Measurements from ENCODE around the gene GGCT.

GGCT gene

GRCh38 chr7:30459591-30460245 is 44.9 kb downstream of the GGCT start:
- no peak for DNase-seq

DNA sequence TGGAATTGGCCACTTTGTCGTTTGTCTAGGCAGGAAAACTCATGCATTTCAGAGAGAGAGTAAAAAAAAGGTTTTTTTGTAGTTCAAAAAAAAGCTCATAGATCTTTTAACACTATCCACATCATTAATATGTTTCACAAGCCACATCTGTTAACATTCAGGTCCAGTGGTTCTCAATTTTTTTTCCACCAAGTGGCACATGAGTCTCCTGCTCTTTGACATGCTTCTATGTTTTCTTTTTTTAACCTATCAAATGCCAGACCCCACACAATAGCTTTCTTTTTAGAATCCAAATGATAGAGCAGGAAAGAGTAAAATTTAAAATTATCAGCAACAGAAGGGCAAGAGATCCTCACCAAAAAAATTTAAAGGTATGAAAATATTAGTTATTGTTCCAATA is 46.3 kb downstream of the GGCT start:
- no peak for DNase-seq

- DNase-seq: no peak
Measured at GRCh38 chr7:30453921-30454320, 50.7 kb downstream of the GGCT start.

DNA sequence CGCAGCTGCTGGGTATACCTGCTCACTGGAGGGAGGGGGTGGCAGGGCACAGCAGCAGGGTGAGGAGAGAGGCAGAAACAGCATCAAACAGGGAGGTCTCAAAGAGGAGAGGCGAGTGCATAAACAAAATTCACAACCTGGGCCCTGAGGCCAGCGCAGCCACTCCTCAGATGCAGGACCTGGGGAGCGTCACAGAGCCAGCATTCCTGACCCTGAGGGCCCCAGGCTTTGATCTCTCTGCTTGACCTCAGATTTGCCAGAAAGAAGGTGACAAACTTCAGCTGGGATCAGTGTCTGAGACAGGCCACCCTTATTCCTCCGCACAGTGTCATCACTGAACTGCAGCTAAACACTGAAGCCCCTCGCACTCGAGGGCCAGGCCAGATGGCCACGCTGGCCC is 51.6 kb downstream of the GGCT start:
- no peak for DNase-seq

DNA sequence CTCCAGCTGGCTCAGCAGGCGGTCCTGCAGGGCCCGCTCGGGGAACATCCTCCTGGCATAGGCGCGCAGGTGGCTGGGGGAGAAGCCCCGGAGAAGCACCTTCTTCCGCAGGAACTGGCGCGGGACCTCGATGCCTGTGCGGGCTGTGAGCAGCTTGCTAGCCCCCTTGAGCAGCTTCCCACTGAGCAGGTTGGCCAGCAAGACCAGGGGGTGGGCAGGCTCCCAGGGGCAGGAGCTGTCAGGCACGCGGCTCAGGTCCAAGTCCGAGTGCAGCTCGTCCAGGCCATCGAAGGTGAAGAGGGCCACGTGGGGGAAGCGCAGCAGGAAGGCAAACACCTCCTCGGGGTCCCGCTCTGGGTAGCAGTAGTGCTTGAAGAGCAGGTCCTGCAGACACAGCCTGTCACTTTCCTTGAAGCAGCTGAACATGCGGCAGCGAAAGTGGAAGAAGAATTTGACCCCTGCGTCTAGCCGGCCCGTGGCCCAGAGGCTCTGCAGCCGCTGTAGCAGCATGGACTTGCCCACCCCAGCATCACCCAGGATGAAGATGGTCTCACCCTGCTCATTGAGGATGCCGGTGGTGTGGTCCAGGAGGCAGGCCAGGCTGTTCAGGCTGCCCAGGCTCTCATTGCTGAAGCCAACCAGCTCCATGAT is 52.2 kb downstream of the GGCT start:
- DNase-seq: no peak

- no peak for DNase-seq
Measured at GRCh38 chr7:30451539-30452279, 52.9 kb downstream of the GGCT start.

GRCh38 chr7:30450983-30451497 is 53.6 kb downstream of the GGCT start:
- no peak for DNase-seq

- no peak for DNase-seq
Measured at GRCh38 chr7:30450240-30450982, 54.2 kb downstream of the GGCT start.

DNA sequence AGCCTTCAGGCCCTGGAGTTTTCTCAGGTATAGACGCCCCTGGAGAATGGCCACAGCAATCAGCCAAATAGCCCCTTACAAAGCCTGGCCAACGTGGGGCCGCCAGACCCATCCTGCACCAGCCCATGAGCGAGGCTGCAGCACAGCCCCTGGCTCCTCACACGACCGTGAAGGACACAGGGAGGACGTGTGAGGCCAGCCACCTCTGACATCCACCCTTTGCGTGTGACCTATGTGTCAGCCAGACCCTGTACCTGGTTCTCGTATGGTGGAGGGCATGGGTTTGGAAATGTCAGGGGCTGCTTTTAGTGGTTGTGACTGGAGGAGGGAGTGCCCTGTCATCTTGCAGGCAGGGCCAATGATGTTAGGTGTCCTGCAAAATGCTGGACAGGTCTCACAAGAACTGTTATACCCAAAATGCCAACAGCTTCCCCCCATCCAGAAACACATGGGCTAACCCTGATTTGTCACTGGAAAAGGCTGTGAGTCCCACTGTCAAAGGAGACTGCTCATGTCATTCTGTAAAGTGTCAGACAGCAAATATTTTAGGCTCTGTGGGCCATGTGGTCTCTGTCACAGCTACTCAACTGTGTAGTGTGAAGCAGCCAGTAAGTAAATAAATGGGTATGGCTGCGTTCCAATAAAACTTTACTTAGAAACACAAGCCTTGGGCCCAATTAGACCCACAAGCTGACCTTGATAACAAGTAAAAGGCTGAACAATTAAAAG is 56.0 kb downstream of the GGCT start:
- no peak for DNase-seq

GRCh38 chr7:30447466-30447865 is 57.2 kb downstream of the GGCT start:
- DNase-seq: no peak
